HUES64 (cell line): ENCODE results near the gene CMYA5.
"Not testable (repeated sequence)": the region's sequence is repeated elsewhere in the genome, so short reads cannot be mapped to it uniquely, and the experiment has no call there.

ENCODE experiments used
- H3K27ac ChIP-seq: 2 replicates; pipeline ENCODE4 v1.7.0; 2013; ENCODE audit warnings: low read depth, low read length, inconsistent platforms
- H3K27me3 ChIP-seq: 2 replicates; pipeline ENCODE4 v1.6.1; 2013; ENCODE audit warnings: mild to moderate bottlenecking, low read length; ENCODE audit not compliant: insufficient read depth
- H3K36me3 ChIP-seq: 2 replicates; pipeline ENCODE4 v1.6.1; 2013; ENCODE audit warnings: mild to moderate bottlenecking, low read length; ENCODE audit not compliant: insufficient read depth
- H3K4me1 ChIP-seq: 2 replicates; pipeline ENCODE4 v1.6.1; 2013; ENCODE audit warnings: mild to moderate bottlenecking, low read length, moderate library complexity; ENCODE audit not compliant: insufficient read depth
- H3K4me3 ChIP-seq: 2 replicates; pipeline ENCODE4 v1.5.1; 2013; ENCODE audit warnings: mild to moderate bottlenecking, low read length, moderate library complexity
- H3K9ac ChIP-seq: 2 replicates; pipeline ENCODE4 v1.6.1; 2013; ENCODE audit warnings: mild to moderate bottlenecking, low read depth, low read length
- H3K9me3 ChIP-seq: 2 replicates; pipeline ENCODE4 v1.6.1; 2013; ENCODE audit warnings: low read depth, low read length; ENCODE audit not compliant: insufficient read depth
- WGBS: fragments of 150-250, 120-280 bp; methylation state at CpG from one replicate; pipeline ENCODE4 v1.1.7; 2013; ENCODE audit warnings: missing lambda C conversion rate; 5-methylcytosine and 5-hydroxymethylcytosine counted together

The CMYA5 gene

GRCh38 chr5:79750611-79751510 is 61.2 kb downstream of the CMYA5 start:
- Histone ChIP-seq H3K36me3 (no peaks in the 10 kb centered on the region), H3K27ac (no peak overlapping the region), H3K4me3 (no peak overlapping the region), H3K4me1 (peaks cover 35% of the 10 kb centered on the region), H3K9ac (no peak overlapping the region), H3K27me3 (no peaks in the 10 kb centered on the region), H3K9me3 (no peaks in the 10 kb centered on the region)
- 65% methylated on average over 8 of the region's 8 CpGs for WGBS

DNA sequence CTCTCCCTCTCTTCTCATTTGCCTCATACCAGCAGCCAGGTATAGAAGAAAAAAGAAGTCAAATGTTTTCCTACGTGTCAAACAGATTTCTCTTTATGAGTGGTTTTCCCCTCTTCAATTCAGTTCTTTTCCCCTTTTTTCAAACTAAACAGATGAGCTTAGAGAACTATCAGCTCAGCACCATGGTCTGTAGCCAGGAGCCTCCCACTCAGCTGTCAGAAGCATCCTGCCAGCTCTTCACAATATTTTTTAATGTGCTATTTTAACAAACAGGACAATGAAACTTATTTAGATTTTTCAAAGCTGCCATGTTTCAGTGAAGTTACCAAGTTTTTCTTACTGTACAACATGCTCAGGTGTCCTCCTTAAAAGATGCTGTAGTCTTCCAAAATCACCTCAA is 63.5 kb downstream of the CMYA5 start:
- Histone ChIP-seq H3K27me3 (no peaks in the 10 kb centered on the region), H3K4me1 (peaks cover 21% of the 10 kb centered on the region), H3K9me3 (no peaks in the 10 kb centered on the region), H3K36me3 (no peaks in the 10 kb centered on the region), H3K9ac (no peak overlapping the region), H3K27ac (no peak overlapping the region), H3K4me3 (no peak overlapping the region)
- WGBS: 100% methylated on average over 1 of the region's 1 CpG

DNA sequence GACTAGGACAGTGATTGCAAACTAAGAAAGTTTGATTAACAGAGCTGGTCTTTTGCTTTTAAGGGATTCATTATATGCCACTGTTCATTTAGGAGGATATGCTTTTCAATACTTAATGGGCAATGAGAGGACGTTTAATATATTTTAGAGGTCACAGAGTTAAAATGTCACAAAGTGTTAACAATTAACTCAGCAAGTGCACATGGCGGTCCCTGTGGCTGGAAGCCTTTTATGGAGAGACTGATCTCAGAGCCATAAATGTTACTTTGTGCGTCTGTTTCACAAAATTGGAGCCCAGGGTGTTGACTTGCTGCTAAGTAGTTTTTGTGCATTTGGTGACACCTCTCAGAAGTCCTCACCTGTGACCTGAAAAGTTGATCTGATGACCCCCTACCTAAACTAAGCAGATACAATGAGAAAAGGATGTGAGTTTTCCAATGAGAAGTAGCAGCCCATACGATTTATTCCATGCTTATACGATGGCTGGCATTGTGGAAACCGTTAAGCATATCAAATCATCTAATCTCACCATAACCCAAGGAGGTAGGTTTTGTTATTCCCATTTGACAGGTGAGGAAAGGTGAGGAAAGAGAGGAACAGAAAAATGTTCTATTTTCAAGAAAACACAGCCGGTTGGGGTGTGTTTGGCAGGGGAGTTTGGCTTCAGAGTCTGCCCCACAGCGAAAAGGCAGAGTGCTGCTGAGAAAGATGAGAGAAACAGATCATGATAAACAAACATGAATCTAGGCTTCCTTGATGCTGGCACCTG is 64.4 kb downstream of the CMYA5 start:
- H3K27me3 ChIP-seq: no peaks in the 10 kb centered on the region
- H3K4me3 ChIP-seq: no peak overlapping the region
- no peaks in the 10 kb centered on the region for H3K36me3 ChIP-seq
- H3K9ac ChIP-seq: no peak overlapping the region
- H3K4me1 ChIP-seq: peaks cover 21% of the 10 kb centered on the region
- no peaks in the 10 kb centered on the region for H3K9me3 ChIP-seq
- H3K27ac ChIP-seq: no peak overlapping the region
- 89% methylated on average over 7 of the region's 8 CpGs for WGBS

- H3K9me3 ChIP-seq: no peaks in the 10 kb centered on the region
- peaks cover 18% of the 10 kb centered on the region for H3K4me1 ChIP-seq
- H3K9ac ChIP-seq: no peak overlapping the region
- H3K27me3 ChIP-seq: no peaks in the 10 kb centered on the region
- no peak overlapping the region for H3K4me3 ChIP-seq
- 86% methylated on average over 6 of the region's 7 CpGs for WGBS
- H3K27ac ChIP-seq: no peak overlapping the region
- no peaks in the 10 kb centered on the region for H3K36me3 ChIP-seq
Observed at GRCh38 chr5:79754865-79755555, 65.4 kb downstream of the CMYA5 start.

DNA sequence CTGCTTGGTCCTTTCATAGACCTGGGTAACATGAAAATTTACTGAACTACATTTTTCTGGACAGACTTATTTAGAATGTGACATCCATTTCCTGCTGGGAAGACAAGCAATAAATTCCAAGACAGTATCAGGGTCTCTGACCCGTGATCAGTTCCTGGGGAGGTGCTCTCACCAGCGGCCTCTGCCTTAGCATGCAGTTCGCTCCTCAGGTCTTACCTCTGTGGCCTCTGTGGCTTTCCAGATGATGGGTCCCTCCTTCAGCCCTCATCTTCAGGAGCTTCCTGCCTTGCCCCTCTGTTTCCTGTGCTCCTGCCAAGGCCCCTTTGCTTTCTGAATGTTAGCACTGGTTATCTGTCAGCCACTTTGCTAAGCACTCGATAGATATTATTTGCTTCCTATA is 66.4 kb downstream of the CMYA5 start:
- 85% methylated on average over 3 of the region's 4 CpGs for WGBS
- Histone ChIP-seq H3K4me3 (no peak overlapping the region), H3K27me3 (no peaks in the 10 kb centered on the region), H3K4me1 (0 out of 2 replicates have a peak, but pooled peaks cover 7% of the 10 kb centered on the region), H3K36me3 (no peaks in the 10 kb centered on the region), H3K27ac (no peak overlapping the region), H3K9ac (no peak overlapping the region), H3K9me3 (no peaks in the 10 kb centered on the region)

GRCh38 chr5:79759436-79759835 is 69.8 kb downstream of the CMYA5 start:
- H3K27me3 ChIP-seq: no peaks in the 10 kb centered on the region
- H3K4me1 ChIP-seq: no peaks in the 10 kb centered on the region
- H3K4me3 ChIP-seq: no peak overlapping the region
- H3K27ac ChIP-seq: no peak overlapping the region
- H3K36me3 ChIP-seq: no peaks in the 10 kb centered on the region
- 91% methylated on average over 1 of the region's 2 CpGs for WGBS
- no peaks in the 10 kb centered on the region for H3K9me3 ChIP-seq
- H3K9ac ChIP-seq: no peak overlapping the region

- no peaks in the 10 kb centered on the region for H3K27me3 ChIP-seq
- no peaks in the 10 kb centered on the region for H3K4me1 ChIP-seq
- H3K9ac ChIP-seq: no peak overlapping the region
- 67% methylated on average over 1 of the region's 1 CpG for WGBS
- no peak overlapping the region for H3K4me3 ChIP-seq
- no peaks in the 10 kb centered on the region for H3K36me3 ChIP-seq
- H3K9me3 ChIP-seq: no peaks in the 10 kb centered on the region
- H3K27ac ChIP-seq: no peak overlapping the region
Observed at GRCh38 chr5:79759848-79760247, 70.2 kb downstream of the CMYA5 start.

DNA sequence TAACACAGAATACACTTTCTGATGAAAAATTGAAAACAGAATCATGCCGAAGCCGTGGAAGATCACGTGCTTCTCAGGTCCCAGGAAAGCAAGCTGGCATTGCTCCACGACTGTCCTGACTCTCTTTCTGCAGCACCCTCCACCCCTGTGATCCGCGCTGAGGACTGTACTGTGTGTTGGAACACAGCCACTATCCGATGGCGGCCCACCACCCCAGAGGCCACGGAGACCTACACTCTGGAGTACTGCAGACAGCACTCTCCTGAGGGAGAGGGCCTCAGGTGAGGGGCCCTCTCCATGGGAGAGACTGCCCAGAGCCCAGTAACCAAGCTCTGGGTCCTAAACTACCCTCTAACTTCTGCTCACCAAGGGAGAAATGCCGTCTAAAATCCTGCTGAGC is 73.3 kb downstream of the CMYA5 start:
- H3K27ac ChIP-seq: no peak overlapping the region
- H3K9me3 ChIP-seq: no peaks in the 10 kb centered on the region
- no peak overlapping the region for H3K9ac ChIP-seq
- WGBS: 92% methylated on average over 10 of the region's 10 CpGs
- H3K36me3 ChIP-seq: no peaks in the 10 kb centered on the region
- no peaks in the 10 kb centered on the region for H3K27me3 ChIP-seq
- no peak overlapping the region for H3K4me3 ChIP-seq
- H3K4me1 ChIP-seq: no peaks in the 10 kb centered on the region

DNA sequence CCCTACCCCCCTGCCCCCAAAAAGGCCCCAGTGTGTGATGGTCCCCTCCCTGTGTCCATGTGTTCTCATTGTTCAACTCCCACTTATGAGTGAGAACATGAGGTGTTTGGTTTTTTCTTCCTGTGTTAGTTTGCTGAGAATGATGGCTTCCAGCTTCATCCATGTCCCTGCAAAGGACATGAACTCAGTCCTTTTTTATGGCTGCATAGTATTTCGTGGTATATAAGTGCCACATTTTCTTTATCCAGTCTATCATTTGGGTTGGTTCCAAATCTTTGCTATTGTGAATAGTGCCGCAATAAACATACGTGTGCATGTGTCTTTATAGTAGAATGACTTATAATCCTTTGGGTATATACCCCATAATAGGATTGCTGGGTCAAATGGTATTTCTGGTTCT is 74.5 kb downstream of the CMYA5 start:
- H3K9ac ChIP-seq, H3K36me3 ChIP-seq, H3K27ac ChIP-seq, H3K4me1 ChIP-seq, H3K4me3 ChIP-seq, H3K9me3 ChIP-seq, H3K27me3 ChIP-seq: not testable (repeated sequence)
- 96% methylated on average over 2 of the region's 3 CpGs for WGBS

- Histone ChIP-seq H3K4me1 (peaks cover 13% of the 10 kb centered on the region), H3K36me3 (no peaks in the 10 kb centered on the region), H3K9ac (no peak overlapping the region), H3K4me3 (no peak overlapping the region), H3K9me3 (peaks cover 11% of the 10 kb centered on the region), H3K27ac (no peak overlapping the region), H3K27me3 (no peaks in the 10 kb centered on the region)
- WGBS: 63% methylated on average over 2 of the region's 2 CpGs
Observed at GRCh38 chr5:79771387-79771786, 81.8 kb downstream of the CMYA5 start.

GRCh38 chr5:79772651-79773050 is 83.0 kb downstream of the CMYA5 start:
- Histone ChIP-seq H3K27ac (no peak overlapping the region), H3K4me3 (no peak overlapping the region), H3K9me3 (peaks cover 11% of the 10 kb centered on the region), H3K4me1 (peaks cover 13% of the 10 kb centered on the region), H3K9ac (no peak overlapping the region), H3K36me3 (no peaks in the 10 kb centered on the region), H3K27me3 (no peaks in the 10 kb centered on the region)
- WGBS: 98% methylated on average over 5 of the region's 5 CpGs
